GM20431 (cell line): ENCODE measurements around the gene PCGF3.
"Not testable (repeated sequence)": the region's sequence is repeated elsewhere in the genome, so short reads cannot be mapped to it uniquely, and the experiment has no call there.

Experiments
- in situ Hi-C: fragments of 300-500 bp; cut with MseI, MboI; formaldehyde crosslinking; loops from one replicate; pipeline ENCODE4 v1.15.0; 2020; ENCODE audit warnings: low sequenced_read_pairs; ENCODE audit not compliant: unreplicated experiment

PCGF3 gene

GRCh38 chr4:735583-735982 lies 30.0 kb downstream of the PCGF3 start:
- in situ Hi-C loops = no loop called here

GRCh38 chr4:736561-736960 lies 30.9 kb downstream of the PCGF3 start:
- in situ Hi-C loops = not testable (repeated sequence)

- in situ Hi-C loops = no loop called here
Measured at GRCh38 chr4:738781-739280, 33.2 kb downstream of the PCGF3 start.

- in situ Hi-C loops = no loop called here
Measured at GRCh38 chr4:739569-739968, 33.9 kb downstream of the PCGF3 start.

GRCh38 chr4:740011-740410 lies 34.4 kb downstream of the PCGF3 start:
- in situ Hi-C loops = no loop called here

GRCh38 chr4:740656-741282 lies 35.1 kb downstream of the PCGF3 start:
- in situ Hi-C loops = no loop called here

- in situ Hi-C loops = no loop called here
Measured at GRCh38 chr4:742096-742741, 36.6 kb downstream of the PCGF3 start.

GRCh38 chr4:742742-743311 lies 37.2 kb downstream of the PCGF3 start:
- in situ Hi-C loops = no loop called here

GRCh38 chr4:743463-744211 lies 38.0 kb downstream of the PCGF3 start:
- in situ Hi-C loops = no loop called here

GRCh38 chr4:744212-744841 lies 38.7 kb downstream of the PCGF3 start:
- in situ Hi-C loops = no loop called here

GRCh38 chr4:747546-748170 lies 42.0 kb downstream of the PCGF3 start:
- in situ Hi-C loops = no loop called here

- in situ Hi-C loops = no loop called here
Measured at GRCh38 chr4:748461-748860, 42.8 kb downstream of the PCGF3 start.

GRCh38 chr4:749698-750666 lies 44.4 kb downstream of the PCGF3 start:
- in situ Hi-C loops = no loop called here

GRCh38 chr4:751676-752075 lies 46.0 kb downstream of the PCGF3 start:
- in situ Hi-C loops = no loop called here

- in situ Hi-C loops = no loop called here
Measured at GRCh38 chr4:752196-752861, 46.7 kb downstream of the PCGF3 start.

- in situ Hi-C loops = not testable (repeated sequence)
Measured at GRCh38 chr4:753186-753585, 47.6 kb downstream of the PCGF3 start.

- in situ Hi-C loops = no loop called here
Measured at GRCh38 chr4:754221-755120, 48.8 kb downstream of the PCGF3 start.
